Gastroesophageal sphincter (tissue), 4 donors: Measurements from ENCODE around the gene RBM38. TPM values are rescaled to one million over a fixed set of nuclear protein-coding genes. Genes with fewer than 3 reads are reported as not detected.
A peak's percentile ranks its signal among the peaks of the same experiment; 100 is the strongest.

Experiments used
- ATAC-seq: fragments of 150-250 bp; one replicate; pipeline ENCODE4 v1.9.1; 2016; ENCODE audit warnings: mild to moderate bottlenecking, moderate library complexity
- H3K27ac ChIP-seq, 4 donors: fragments of 200-600 bp; sonication (generic) in 3 of 4; 1 replicate in 3 of 4; 2 replicates in 1 of 4; pipeline ENCODE4 v1.5.1; 2016 to 2019
- H3K27me3 ChIP-seq: fragments of 200-600 bp; sonication (generic); one replicate; pipeline ENCODE4 v1.5.1; 2019
- H3K36me3 ChIP-seq, 2 donors: fragments of 200-600 bp; sonication (generic); one replicate each; pipeline ENCODE4 v1.5.1; 2019; ENCODE audit warnings: control low read depth in 1 of 2
- H3K4me1 ChIP-seq, 3 donors: fragments of 200-600 bp; sonication (generic); 1 replicate in 2 of 3; 2 replicates in 1 of 3; pipeline ENCODE4 v1.5.1; 2016 to 2019; ENCODE audit warnings: control low read depth in 2 of 3
- H3K4me3 ChIP-seq, 2 donors: fragments of 200-600 bp; sonication (generic); one replicate each; pipeline ENCODE4 v1.5.1; 2019; ENCODE audit warnings: mild to moderate bottlenecking in 1 of 2, moderate library complexity in 1 of 2
- H3K9me3 ChIP-seq, 3 donors: fragments of 200-600 bp; sonication (generic); one replicate each; pipeline ENCODE4 v1.5.1; 2017 to 2019; ENCODE audit warnings: control low read depth in 2 of 3
- CTCF ChIP-seq, 4 experiments: fragments of 200-600 bp in 2 of 4; fragments of 450-650 bp in 2 of 4; sonication (generic) in 1 of 4; IDR thresholded peaks; one replicate each; pipeline ENCODE4 v1.5.1; 2017 to 2019; ENCODE audit warnings: antibody characterized with exemption in 4 of 4, mild to moderate bottlenecking in 2 of 4, moderate library complexity in 2 of 4
- EP300 ChIP-seq: sonication (generic); formaldehyde crosslinking; IDR thresholded peaks from one replicate; pipeline ENCODE4 v1.6.1; 2017; ENCODE audit warnings: antibody characterized with exemption, mild to moderate bottlenecking
- POLR2A ChIP-seq, 2 donors: fragments of 450-650 bp; IDR thresholded peaks; one replicate each; pipeline ENCODE4 v1.6.1; 2017; ENCODE audit warnings: antibody characterized with exemption in 2 of 2, mild to moderate bottlenecking in 2 of 2, moderate library complexity in 1 of 2
- POLR2AphosphoS5 ChIP-seq: sonication (generic); formaldehyde crosslinking; IDR thresholded peaks from one replicate; pipeline ENCODE4 v1.6.1; 2017; ENCODE audit warnings: antibody characterized with exemption
- WGBS, 2 donors: methylation state at CpG; one replicate each; pipeline ENCODE4 v1.1.5; 2018; ENCODE audit warnings: low coverage in 1 of 2; 5-methylcytosine and 5-hydroxymethylcytosine counted together
- total RNA-seq, 4 donors: library from RNA; depleted of rRNA; stranded (reverse); fragments of >200 nt; gene quantifications; one replicate each; pipeline ENCODE4 v1.1.0, GENCODE V29; 2016

The RBM38 gene
- total RNA-seq, 4 donors from 2014 or later, result 50.9 to 190 (median 106) TPM

GRCh38 chr20:57386762-57387161 lies 4.4 kb upstream of the RBM38 start:
- H3K36me3 ChIP-seq, result peaks cover 0 to 17% of the 10 kb centered on the region in 2 donors
- H3K27ac ChIP-seq, result no peak overlapping the region
- H3K9me3 ChIP-seq, result no peaks in the 10 kb centered on the region
- peaks cover 0 to 32% (median 12%) of the 10 kb centered on the region in 3 donors for H3K4me1 ChIP-seq
- no peak for ATAC-seq
- 94 to 100% methylated on average over 2 to 4 of the region's 4 CpGs for WGBS, 2 donors
- no peaks in the 10 kb centered on the region for H3K27me3 ChIP-seq
- H3K4me3 ChIP-seq, result no peak overlapping the region
- TF ChIP-seq CTCF (IDR thresholded peaks at IDR 0.05), result no peak
- TF ChIP-seq POLR2A (IDR thresholded peaks at IDR 0.05), result no peak
- no peak for TF ChIP-seq EP300
- TF ChIP-seq POLR2AphosphoS5, result no peak

GRCh38 chr20:57387463-57387862 lies 3.7 kb upstream of the RBM38 start:
- peaks cover 0 to 17% of the 10 kb centered on the region in 2 donors for H3K36me3 ChIP-seq
- ATAC-seq, result no peak
- TF ChIP-seq EP300 (no peak), POLR2A (IDR thresholded peaks at IDR 0.05) (no peak), POLR2AphosphoS5 (no peak), CTCF (IDR thresholded peaks at IDR 0.05) (no peak)
- H3K9me3 ChIP-seq, result no peaks in the 10 kb centered on the region
- peaks cover 0 to 33% (median 12%) of the 10 kb centered on the region in 3 donors for H3K4me1 ChIP-seq
- H3K27ac ChIP-seq, result no peak overlapping the region
- 100% methylated on average over 1 of the region's 8 CpGs; no CpG with 5 or more reads in 1 of the 2 donors for WGBS, 2 donors
- no peaks in the 10 kb centered on the region for H3K27me3 ChIP-seq
- no peak overlapping the region for H3K4me3 ChIP-seq

- Histone ChIP-seq H3K4me3 (no peak overlapping the region), H3K9me3 (no peaks in the 10 kb centered on the region), H3K36me3 (peaks cover 0 to 17% of the 10 kb centered on the region in 2 donors), H3K27me3 (no peaks in the 10 kb centered on the region), H3K4me1 (peaks cover 0 to 38% (median 12%) of the 10 kb centered on the region in 3 donors), H3K27ac (peak overlapping the region in 1 of 4 donors; percentile 19)
- no peak for TF ChIP-seq POLR2A (IDR thresholded peaks at IDR 0.05)
- TF ChIP-seq POLR2AphosphoS5, result no peak
- TF ChIP-seq CTCF (IDR thresholded peaks at IDR 0.05), result no peak
- TF ChIP-seq EP300, result no peak
- 72 to 80% methylated on average over 2 to 5 of the region's 7 CpGs for WGBS, 2 donors
- ATAC-seq, result no peak
Observed at GRCh38 chr20:57387945-57388371, 3.2 kb upstream of the RBM38 start.

GRCh38 chr20:57388953-57389694 lies 2.1 kb upstream of the RBM38 start:
- Histone ChIP-seq H3K9me3 (no peaks in the 10 kb centered on the region), H3K27me3 (no peaks in the 10 kb centered on the region), H3K4me3 (peak overlapping the region; percentile 5 to 51), H3K4me1 (peaks cover 0 to 49% (median 22%) of the 10 kb centered on the region in 3 donors), H3K36me3 (peaks cover 0 to 26% of the 10 kb centered on the region in 2 donors), H3K27ac (peak overlapping the region; percentile 24 to 83 (median 80))
- peak in 3 of 4 experiments; percentile 44 to 55 (median 53) for TF ChIP-seq CTCF (IDR thresholded peaks at IDR 0.05)
- TF ChIP-seq POLR2AphosphoS5, result no peak
- TF ChIP-seq POLR2A (IDR thresholded peaks at IDR 0.05), result peak in 1 of 2 donors; percentile 51
- no peak for TF ChIP-seq EP300
- WGBS, 2 donors, result 22% methylated on average over 9 of the region's 57 CpGs; no CpG with 5 or more reads in 1 of the 2 donors
- ATAC-seq, result peak; percentile 86
